Measurements from ENCODE around the gene DDX10.

DNA sequence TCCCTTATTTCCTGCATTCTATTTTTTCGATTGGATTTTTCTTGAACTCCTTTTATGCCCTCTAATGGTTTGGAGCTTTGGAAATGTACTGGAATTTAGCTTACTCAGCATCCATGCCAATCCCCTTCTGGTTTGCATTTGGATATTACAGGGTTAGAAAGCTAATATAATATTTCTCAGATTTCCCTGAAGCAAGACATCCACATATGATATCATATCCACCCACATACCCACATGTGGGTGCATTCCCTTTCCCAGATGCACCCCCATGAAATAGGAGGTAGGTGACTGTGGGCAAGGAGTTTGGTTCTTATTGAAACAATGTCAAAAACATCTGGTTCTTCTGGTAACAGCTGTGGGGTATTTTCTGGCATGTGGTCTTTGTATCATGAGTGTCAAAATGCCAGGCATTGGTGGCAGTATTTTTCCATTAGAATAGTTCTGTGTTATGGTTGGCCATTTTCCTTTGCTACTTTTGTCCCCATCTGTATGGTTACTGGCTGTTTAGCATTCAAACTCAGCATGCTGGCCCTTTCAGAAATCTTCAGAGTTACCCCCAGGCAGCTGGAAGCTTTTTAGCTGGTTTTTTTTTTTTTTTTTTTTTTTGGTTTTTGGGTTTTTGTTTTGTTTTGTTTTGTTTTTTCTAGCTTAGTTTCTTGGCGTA is 32.7 kb upstream of the DDX10 start:
- TF ChIP-seq CTCF (IDR thresholded peaks at IDR 0.05) (no peak), POLR2A (IDR thresholded peaks at IDR 0.05) (no peak)

Measured in uterus (tissue), 2 donors.